Fibroblast of skin of abdomen (primary cell): ENCODE measurements around the gene NRG2.

Experiments
- DNase-seq: peaks from one replicate; pipeline ENCODE4 v3.0.0-alpha.2; 2013

Gene NRG2

DNA sequence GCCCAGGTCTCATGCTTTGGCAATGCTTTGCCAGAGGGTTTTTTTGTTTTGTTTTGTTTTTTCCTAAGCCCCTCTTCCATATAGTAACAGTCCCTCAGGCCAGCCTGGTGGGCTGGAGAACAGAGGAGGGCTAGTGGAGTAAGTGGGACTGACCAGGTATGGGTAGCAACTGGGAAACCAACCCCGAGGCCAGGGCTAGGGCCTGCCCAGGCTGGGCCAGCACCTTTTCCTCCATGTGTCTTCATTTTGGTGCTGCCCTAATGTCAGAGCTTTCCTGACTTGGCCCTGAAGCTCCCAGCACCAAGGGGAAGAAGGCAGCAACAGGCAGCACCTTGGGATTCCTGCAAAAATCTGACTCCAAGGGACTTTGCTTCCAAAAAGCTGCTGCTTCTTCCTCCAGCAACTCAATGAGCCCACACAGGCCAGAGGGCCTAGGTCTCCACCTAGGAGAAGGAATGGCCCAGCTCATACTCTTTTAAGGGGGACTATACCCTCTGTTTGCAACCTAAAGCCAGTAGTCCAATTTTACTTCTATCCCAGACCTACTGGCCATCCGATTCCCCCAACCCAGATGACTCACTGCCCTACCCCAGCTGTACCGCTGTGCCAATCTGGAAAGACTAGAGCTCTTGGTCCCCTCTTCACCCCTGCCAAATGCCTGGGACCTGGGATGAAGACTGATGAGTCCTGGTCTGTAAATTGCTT, 142.4 kb downstream of the NRG2 start:
- no peak for DNase-seq

DNA sequence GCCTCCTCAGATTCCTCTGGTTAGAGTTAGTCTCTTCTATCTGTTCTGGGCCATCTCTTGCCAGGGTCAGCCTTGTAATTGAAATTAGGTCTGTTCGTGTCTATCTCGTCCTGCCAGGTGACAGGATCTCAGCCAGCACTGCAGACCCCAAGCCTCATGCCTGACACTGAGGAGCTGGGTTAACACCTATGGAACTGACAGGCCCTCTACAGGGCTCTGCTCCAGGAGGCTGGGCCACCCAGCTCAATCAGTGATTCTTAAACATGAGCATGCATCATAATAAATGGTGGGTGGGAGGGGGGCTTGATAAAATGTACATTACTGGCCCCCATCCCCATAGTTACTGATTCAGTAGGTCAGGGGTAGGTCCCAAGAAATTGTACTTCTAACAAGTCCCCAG, 144.1 kb downstream of the NRG2 start:
- no peak for DNase-seq

DNA sequence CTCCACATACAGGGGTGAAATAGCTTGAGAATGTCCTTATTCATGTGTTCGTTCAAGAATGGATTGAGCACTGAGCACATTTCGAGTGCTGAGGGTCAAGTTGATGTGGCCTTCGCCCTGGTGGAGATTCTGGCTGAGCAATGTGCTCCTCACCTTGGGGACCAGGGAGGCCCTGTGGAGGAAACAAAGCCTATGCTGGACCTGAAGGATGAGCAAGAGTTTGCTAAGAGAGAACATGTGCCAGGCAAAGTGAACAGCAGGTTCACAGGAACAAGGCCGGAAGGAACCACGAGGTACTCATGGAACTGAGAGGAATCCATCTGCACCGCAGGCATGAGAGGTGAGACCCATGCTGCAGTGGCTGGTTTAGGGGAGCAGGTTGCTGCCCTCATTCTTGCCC, 145.1 kb downstream of the NRG2 start:
- DNase-seq: no peak

DNA sequence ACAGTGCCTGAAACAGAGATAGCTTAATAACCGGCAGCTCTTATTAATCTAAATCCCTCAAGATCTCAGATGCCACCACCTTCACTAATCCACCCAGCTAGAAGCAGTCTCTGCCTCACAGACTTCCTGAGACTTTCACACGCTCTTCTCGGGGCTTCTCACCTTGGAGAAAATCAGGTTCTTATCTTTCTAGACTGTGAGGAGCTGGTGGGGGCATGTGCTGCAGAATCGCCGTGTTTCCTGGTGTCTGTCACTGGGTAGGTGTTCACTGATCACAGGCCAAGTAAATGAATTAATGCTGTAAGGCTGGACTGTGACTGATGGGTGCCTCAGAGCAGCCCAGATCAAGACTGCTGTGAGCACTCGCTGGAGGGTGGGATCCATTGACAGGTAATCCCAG, 145.8 kb downstream of the NRG2 start:
- DNase-seq: no peak

DNA sequence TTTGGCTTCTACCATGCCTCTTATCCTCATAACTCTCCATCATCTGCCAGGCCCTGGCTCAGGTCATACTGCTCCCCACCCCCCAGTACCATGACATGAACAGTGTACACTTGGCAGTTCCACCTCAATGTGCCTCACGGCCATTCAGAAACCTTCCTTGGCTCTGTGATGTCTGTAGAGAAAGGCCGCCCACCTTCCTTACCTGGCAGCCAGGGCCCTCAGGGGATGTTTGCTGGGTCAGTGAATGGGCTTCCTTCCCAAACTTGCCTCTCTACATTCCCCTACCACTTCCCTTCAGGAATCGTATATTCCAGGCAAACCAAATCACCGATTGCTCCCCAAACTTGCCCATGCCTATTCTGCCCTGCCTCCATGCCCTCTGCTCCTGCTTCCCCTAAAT, 146.4 kb downstream of the NRG2 start:
- DNase-seq: no peak

DNA sequence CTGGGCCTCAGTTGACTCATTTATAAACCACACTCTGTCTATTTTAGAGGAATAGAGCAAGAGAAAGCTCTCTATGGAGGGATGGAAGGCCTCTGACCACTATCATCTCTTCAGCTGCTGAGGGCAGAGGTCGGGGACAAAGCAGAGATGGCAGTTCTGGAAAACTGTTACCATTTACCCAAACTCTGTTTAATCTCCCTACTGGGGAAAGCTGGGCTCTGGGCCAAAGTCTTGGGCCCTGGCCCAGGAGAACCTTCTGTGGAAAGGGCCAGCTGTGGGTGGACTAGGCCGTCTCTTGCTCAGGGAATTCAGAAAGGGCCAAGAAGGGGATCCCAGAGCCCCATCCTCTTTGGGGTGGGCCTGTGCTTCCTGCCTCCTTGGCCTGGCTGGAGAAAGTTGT, 147.5 kb downstream of the NRG2 start:
- no peak for DNase-seq

DNA sequence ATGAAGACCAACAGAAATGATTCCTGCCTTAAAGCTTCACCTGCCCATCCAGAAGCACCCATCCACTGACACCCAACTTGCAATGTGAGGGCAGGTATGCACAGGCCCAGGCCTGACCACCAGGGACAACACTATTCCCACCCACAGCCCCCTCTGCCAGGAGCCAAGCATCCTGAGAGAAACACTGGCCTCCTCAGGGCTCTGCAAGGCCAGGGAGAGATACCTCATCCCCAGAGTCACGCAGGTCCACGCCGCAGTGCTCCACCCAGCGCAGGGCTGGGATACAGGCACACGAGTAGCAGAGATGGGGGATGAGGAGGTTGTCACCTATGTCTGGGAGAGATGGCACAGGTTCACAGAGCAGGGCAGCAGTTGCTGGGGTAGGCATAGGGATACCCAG, 148.1 kb downstream of the NRG2 start:
- no peak for DNase-seq

DNA sequence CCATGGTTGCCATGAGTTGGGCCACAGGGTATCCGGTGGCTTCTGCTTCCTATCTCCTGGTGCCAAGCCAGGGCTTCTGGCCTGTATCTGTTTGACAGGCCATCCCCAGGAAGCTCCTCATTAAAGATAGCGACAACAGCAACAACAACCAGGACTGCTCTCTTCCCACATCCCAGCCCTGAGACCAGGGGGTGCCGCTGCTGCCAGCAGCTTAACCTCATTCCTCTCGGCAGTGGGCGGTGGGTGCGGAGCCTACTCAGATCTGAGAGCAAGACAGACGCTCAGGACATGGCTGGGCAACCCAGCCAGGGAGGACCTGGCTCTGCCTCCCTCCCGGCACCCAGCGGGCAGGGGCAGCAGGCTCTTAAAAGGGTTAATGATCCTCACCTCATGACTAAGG, 149.2 kb downstream of the NRG2 start:
- no peak for DNase-seq

DNA sequence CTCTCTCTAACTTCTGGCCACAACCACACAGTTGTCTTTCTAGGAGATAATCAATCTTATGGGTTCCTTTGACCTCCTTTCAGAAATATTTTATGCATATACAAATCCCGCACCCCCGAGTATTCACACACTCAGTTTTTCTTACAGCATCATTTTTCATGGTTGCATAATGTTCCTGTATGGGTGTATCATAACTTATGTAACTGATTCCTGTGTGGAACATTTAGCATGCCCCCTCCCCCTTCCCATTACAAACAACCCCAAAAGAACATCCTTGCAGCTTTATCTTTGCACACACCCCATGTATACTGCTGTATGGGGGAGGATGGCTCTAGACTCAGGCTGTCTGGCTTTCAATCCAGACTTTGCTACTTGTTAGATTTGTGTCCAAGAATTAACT, 153.7 kb downstream of the NRG2 start:
- DNase-seq: no peak

DNA sequence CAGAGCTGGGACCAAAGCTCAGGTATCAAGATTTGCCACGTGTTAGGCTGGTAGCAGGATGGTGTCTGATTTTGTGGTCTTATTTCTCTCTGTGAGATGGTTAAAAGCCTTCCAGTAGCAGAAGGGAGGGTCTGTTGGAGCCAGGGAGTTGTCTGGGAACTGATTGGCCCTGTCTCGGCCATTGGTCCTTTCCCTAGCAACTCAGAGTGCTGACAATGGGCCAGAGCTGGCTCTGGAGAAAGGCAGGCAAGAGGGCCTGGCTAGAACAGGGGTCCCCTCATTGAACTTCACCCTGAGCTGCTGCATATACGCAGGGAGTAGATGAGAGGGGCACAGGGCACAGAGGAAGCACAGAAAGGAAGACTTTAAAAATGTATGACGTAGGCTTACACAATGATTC, 154.7 kb downstream of the NRG2 start:
- no peak for DNase-seq

DNA sequence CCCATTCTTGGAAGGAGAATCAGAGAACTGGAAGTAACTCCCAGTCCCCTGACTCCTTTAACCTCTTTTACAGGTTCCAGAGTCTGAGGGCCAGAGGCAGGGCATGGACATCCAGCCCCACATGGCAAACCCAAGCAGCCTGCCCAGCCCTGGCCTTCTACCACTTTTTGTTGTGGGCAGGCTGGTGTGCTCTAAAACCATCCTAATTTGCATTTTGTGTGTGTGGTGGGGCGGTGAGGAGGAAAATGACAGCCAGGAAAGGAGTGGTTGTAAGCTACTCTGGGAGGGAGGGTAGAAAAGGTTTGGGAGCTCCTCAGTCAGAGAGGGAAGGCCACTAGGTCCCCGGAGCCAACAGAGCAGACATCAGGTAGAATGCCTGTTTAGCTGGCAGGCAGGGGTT, 156.9 kb downstream of the NRG2 start:
- DNase-seq: no peak

DNA sequence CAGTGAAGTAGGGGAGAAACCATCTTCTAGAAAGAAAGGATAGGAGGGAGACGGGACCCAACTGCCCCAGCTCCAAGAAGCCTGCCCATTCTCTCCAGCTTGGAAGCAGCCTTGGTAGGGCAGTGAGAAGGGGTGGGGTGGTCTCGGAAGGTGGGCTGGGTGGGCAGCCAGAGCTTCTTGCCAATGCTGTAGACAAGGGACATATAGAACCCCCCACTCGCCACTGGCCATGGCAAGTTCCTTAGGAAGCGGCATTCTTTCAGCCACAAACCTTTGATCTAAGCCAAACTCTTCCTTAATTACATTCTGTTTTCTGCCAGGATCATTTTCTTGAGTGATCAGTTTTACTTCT, 157.3 kb downstream of the NRG2 start:
- no peak for DNase-seq

DNA sequence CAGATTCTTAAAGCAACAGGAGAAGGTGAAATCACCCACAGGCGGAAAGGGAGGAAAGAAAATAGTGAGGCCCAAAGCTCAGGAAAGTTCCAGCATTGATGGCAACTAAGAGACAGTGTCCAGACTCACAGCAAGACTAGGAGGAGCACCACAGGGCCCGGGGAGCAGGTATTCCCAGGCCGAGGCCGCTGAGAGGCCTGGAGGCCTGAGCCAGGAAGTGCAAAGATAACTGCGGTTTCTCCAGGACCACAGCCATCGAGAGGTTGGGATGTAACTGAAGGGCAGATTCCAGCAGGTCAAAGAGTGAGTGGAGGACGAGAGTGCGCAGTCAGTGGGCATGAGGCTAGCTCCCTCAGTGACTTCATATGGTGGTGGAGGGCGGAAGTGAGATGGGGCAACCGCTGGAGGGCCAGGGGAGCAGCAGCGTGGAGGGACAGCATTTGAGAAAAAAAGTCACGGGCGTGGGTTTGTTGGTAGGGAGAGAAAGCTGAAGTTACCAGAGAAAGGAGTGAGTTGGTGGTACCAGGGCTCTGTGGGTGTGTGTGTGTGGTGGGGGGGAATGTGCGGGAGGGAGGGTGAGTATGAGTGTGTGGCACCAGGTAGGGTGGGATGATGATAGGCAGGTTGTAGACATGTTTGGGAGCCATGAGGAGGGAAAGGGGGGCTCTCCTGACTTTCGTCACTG, 157.8 kb downstream of the NRG2 start:
- DNase-seq: no peak

DNA sequence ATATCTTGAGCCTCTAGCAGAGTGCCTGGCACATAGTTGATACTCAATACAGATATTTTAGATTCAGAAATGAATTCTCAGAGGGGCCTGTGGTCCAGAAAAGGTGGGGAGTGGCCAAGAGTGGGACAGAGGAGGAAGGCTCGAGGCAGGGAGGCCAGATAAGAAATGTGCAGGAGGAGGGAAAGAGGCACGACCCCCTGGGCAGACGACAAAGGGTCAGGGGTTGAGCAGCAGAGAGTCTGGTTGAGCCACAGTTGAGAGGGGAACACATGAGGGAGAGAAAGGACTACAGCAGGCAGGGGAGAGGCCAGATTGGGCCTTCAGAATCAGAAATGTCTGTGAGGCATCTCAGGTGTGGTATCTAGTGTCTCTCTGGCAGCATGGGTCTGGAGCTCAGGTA, 158.4 kb downstream of the NRG2 start:
- DNase-seq: no peak

DNA sequence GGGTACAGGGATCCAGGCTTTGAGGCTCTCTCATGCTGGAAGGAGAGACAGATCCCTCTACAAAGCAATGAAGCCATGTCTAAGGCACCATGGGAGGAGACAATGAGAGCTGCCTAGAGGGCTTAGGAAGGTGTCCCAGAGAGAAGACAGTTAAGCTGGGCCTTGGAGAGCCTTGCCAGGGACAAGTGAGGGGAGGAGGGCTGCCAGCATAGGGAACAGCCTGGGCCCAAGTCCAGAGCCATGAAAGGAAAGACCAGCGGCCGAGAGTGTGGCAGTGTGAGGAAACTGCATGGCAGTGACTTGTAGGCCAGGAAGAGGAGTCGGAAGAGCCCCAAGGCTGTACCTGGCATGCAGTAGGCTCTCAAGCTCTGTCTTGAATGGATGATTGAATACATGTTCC, 159.0 kb downstream of the NRG2 start:
- DNase-seq: no peak

DNA sequence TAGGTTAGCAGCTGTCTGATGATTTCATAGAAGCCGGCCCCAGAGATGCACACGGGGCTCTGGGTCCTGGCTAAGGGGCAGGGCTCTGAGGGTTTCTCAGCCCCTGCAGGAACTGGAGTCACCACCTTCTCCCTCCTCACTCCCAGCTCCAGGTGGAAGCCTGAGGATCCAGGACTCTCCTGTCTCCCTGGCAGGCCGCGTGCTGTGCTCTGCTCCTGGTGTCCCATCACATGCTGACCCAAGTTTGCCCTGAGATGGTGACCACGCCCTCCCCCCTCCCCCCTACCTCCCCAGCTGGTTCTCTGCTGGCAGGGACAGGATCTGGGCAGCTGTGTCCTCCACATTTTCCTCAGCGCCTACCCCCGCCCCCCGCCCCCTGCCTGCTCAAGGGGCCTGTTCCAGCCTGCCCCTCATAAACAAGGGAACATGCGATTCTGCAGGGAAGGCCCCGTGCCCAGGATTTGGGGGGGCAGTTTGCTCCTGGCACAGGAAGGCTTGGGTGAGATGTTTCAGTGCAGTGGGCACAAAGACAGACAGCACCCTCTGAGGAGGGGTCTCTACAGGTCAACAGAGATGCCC, 160.0 kb downstream of the NRG2 start:
- DNase-seq: no peak

DNA sequence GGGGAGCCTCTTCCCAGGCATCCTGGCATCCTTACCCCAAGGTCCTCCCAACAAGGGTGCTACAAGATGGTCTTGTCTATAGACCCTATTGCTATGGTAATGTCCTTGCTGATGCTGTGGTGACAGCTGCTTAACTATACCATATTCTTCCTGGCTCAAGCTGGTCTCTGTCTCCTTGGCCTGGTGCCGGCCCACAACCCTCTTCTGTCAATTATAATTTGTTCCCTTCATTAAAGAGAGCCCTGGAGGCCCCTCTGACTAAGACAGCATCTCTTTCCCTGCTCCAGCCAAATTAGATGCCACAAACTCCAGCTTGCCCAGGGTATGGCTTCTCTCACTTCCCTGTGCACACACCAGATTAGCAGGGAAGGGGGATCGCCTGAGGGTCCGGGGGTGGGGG, 160.8 kb downstream of the NRG2 start:
- no peak for DNase-seq

DNA sequence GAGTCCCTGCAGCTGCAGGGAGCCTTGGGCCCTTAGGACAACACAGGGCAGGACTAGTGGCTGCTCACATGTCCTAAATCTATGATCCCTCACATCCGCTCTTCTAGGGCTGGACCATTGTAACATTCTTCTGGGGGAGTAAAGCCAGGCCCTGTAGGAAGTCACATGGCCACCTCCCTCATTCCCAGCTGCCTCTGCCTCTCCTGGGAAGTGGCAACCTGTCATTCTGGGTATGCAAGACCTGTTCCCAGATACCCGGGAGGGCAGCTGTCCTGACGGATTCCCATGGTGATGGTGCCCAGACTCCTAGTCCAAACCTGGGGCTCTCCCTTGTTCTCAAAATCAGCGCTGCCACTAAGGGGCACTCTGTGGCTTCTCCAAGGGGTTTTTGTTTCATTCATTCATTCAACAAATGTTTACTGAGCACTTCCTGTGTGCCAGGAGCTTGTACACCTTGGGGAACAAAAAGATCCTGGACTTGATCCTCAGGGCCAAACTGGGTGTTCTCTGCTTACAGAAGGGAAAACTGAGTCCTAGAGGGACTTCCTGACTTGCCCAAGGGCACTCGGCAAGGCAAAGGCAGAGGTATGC, 161.9 kb downstream of the NRG2 start:
- DNase-seq: no peak

DNA sequence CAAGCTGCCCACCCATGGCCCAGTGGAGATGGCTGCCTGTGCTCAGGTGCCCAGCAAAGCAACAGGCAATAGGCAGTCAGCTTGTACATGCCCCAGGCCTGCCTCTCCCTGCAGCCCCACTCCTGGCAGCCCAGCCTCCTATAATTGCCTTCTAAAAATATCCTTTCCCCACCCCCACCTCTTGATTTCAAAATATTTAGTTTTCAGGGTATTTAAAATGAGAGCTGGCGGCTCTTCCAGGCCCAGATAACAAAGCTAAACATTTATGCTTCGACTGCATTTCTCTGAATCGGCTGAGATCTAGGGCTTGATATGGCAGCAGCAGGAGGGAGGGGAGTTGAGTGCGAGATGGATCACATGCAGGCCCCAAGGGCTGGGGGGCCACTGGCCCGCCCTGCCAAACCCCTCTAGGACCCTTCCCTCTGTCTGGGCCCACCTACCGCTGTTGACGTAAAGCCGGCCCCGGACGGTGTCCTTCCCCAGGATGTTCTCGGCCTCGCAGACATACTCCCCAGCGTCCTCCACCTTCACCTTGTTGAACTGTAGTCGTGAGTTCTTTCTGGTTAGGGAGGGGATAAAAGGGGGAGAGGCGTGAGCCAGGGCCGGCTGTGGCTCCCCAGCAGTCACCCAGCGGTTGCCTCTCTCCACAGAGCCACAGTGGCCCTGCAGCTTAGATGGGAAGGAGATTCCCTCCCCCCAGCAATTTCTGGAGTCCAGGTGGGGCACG, 162.5 kb downstream of the NRG2 start:
- no peak for DNase-seq

DNA sequence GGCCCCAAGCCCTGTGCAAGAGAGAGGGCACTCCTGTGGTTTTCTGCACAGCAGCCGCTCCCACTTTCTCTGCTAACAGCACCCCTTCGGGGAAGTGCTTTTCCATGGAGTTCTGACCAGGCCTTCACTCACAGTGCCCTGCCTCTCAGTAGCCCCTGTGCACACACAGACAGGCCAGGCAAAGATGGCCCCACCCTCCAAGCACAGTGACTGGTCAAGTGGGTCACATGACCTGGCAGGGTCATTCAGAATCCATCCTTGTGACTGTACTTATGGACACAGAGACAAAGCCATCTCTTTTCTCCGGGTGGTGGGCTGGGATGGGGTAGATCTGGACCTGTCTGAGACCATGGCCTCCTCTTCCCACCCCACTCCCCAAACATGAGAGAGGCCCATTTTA, 165.0 kb downstream of the NRG2 start:
- no peak for DNase-seq

DNA sequence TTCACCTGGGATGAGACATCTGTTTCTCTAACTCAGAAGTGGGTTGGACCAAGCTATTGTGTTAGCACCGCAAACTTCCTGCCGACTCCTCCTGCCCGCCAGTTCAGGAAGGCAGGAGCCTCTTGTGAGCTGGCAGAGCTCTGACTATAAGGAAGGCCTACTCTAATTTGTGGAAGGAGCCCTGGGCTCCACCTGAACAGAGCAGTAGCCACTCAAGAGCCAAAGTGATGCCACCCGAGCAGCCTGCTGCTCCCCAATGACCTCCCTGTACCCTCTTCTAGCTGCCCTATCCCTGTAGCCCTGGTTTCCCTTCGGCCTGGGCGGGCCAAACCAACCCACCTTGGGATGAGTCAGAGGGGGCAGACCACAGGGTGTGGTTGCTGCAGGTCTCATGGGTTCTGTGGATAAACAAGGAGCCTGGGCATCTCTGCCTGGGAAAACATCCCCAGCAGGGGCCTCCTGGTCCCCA, 165.9 kb downstream of the NRG2 start:
- DNase-seq: no peak

DNA sequence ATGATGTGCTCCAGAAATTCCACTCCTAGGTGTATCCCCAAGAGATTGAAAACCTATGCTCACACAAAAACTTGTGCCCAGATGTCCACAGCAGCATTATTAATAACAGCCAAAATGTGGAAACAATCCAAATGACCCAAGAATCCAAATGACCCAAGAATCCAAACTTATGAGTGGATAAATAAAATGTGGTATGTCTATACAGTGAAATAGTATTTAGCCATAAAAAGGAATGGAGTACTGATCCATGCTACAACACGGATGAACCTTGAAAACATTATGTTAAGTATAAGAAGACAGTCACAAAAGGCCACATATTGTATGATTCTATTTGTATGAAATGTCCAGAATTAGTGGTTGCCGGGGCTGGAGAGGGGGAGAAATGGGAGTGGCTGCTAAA, 167.1 kb downstream of the NRG2 start:
- DNase-seq: no peak
